GM18517 (cell line): ENCODE data around the gene IPO11.
"Not testable (repeated sequence)": the region's sequence is repeated elsewhere in the genome, so short reads cannot be mapped to it uniquely, and the experiment has no call there.

ENCODE experiments used
- ATAC-seq: cut with Tn5 transposase; IDR thresholded peaks from one replicate; pipeline ENCODE4 v1.9.1; 2021; ENCODE audit warnings: mild to moderate bottlenecking, moderate library complexity; ENCODE audit not compliant: unreplicated experiment

IPO11 gene

DNA sequence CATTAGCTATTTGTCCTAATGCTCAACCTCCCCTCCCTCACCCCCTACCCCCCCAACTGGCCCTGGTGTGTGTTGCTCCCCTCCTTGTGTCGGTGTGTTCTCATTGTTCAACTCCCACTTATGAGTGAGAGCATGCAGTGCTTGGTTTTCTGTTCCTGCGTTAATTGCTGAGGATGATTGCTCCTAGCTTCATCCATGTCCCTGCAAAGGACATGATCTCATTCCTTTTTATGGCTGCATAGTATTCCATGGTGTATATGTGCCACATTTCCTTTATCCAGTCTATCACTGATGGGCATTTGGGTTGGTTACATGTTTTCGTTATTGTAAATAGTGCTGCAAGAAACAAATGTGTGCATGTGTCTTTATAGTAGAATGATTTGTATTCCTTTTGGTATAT is 153.2 kb downstream of the IPO11 start:
- not testable (repeated sequence) for ATAC-seq

GRCh38 chr5:62568143-62568542 is 155.6 kb downstream of the IPO11 start:
- no peak for ATAC-seq

DNA sequence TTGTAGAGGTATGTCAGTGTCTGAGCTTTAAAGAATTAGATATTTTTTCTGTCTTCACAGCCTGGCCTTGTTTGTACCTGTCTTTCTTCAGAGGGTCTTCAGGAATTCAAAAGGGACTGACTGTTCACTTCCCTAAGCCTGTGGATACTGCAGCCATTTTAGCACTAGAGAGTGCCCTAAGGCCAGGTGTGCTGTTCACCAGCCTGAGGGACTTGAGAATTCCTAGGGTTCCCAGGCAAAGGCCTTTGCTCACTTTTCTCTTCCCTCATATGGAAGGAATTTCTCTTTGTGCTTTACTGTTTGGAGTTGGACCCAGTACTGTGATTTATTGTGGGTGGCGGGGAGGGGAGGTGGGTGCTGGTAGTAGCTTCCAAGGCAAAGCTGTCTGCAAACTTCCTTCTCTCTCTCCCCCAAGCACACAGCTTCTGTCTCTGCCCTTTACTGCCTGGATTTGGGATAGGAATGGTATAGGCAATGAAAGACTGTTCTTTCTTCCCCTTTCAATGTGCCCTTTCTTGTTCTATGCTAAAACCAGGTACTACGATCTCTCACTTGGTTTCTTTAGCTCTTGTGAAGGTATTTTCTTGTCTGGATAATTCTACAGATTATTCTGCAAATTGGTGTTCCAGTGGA is 156.4 kb downstream of the IPO11 start:
- no peak for ATAC-seq

DNA sequence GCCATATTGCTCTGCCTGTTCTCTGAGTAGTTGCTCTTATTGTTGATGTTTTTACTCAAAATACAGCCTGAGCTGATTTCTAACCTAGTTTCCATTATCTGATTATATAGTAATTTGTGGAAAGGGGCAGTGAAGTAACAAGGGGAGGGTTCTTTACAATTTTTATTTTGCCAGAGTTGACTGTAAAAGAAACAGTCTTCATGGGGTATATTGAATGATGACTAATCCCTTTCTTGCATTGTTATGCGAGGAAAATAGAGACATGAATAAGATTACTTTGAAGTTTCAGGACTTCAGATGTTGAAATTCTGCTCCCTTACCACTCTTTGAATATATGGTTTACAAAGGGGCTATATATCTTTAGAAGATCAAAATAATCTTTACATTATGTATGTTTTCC is 156.9 kb downstream of the IPO11 start:
- ATAC-seq, result no peak

GRCh38 chr5:62572918-62573514 is 160.5 kb downstream of the IPO11 start:
- no peak for ATAC-seq

GRCh38 chr5:62574599-62574998 is 162.0 kb downstream of the IPO11 start:
- ATAC-seq, result peak; percentile 54

DNA sequence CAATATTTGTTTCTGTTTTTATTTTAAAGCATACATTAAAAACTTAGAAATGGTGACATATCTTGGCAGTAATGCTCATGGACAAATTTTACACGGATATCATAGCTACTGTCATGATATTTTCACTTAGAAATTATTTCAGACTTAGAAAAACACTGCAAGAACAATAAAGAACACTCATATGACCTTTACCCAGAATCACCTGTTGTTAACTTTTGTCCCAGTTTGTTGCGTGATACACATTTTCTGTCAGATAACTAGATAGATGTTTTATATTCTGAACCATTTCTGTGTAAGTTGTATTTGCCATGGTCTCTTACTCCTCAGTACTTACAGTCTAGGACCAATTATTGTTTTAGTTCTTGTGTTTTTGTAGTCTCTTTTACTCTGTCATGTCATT is 162.5 kb downstream of the IPO11 start:
- no peak for ATAC-seq

GRCh38 chr5:62575489-62575888 is 162.9 kb downstream of the IPO11 start:
- no peak for ATAC-seq

GRCh38 chr5:62576570-62577170 is 164.1 kb downstream of the IPO11 start:
- ATAC-seq, result no peak

DNA sequence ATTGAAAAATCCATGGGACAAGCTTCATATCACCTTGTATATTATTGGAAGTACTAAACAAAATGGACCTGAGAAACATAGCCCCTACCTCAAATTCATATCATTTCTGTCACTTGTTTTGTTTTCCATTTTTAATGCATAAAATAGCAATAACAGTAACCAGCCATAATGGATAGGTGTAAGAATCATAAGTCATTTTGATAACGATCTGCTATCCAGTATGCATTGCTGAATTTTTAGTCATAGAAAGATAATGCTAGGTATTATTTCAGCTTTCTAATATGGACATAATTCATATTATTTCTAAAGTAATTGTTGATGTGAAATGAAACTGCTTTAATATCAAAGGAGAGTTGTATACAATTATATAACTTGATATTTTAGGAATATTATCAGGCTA is 164.9 kb downstream of the IPO11 start:
- no peak for ATAC-seq

DNA sequence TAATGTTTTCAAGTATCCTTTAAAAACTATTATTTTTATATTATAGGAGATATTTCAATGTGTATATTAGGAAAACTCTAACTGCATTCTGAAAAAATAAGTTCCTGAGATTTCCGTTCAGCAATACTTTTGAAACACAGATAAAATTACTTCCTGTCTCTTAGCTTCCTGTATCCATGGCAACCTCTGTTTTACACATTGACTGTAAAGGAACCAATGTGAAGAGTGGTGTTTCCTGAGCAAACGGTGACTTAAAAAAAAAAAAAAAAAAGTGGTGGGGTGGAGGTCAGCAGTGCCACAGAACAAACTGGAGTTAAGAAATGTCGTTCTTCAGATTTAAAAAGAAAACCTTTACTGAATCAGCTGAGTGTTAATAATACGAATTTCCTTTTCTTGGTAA is 166.0 kb downstream of the IPO11 start, which contains the start of gene LRRC70:
Gene LRRC70, plus strand, starts transcription at position 280 of the 400 bp plus-strand sequence. CDS start 620 bp downstream, outside the sequence.
- peak; percentile 80 for ATAC-seq

DNA sequence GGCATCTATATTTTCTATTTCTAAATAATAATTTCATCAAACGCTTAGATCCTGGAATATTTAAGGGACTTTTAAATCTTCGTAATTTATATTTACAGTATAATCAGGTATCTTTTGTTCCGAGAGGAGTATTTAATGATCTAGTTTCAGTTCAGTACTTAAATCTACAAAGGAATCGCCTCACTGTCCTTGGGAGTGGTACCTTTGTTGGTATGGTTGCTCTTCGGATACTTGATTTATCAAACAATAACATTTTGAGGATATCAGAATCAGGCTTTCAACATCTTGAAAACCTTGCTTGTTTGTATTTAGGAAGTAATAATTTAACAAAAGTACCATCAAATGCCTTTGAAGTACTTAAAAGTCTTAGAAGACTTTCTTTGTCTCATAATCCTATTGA is 167.2 kb downstream of the IPO11 start:
- no peak for ATAC-seq

- ATAC-seq, result no peak
Observed at GRCh38 chr5:62581836-62582597, 169.5 kb downstream of the IPO11 start.

DNA sequence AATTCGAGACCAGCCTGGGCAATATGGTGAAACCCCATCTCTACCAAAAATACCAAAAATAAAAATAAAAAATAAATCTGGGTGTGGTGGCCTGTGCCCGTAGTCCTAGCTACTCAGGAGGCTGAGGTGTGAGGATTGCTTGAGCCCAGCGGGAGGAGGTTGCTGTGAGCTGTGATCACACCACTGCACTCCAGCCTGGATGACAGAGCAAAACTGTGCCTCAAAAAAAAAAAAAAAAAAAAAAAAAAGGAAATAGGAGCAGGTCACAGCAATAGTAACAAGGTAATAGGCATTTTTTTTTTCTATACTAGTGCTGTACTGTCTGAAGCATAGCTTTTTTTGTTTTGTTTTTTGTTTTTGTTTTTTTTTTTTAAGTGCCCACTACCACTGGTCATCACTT is 171.8 kb downstream of the IPO11 start:
- no peak for ATAC-seq

- no peak for ATAC-seq
Observed at GRCh38 chr5:62585306-62585705, 172.7 kb downstream of the IPO11 start.

DNA sequence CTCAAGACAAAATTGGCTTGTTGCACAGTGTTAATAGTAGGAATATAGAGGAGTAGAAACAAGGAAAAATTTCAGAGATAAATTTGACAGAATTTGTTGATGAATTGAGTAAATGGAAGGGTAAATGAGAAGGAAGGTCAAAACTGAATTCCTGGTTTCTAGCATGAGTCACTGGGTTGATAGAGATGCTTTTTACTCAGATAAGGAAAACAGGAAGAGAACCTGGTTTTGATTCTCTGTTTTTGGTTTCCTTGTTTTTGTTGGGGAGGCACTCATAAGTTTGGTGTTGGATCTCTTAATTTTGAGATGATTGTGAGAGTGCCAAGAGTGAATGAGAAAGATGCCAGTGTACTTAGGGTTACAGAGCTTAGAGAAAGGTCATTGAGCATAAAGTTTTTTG is 173.2 kb downstream of the IPO11 start:
- no peak for ATAC-seq

DNA sequence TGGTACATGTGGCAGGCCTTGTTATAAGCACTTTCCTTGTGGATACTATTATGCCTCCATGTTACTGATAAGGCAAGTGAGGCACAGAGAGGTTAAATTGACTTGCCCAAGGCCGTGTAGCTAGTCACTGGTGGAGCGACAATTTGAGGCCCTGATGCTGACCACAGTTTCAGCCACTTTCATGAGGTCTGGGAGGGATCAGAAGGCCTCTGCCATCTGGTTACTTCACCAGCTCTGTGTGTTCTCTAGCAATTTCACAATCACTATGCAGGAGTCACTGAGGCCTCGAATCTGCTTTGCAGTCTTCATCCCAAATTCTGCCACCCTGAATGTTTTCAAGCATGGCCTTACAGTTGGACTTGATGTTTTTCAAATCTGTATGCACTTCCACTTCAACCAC is 175.2 kb downstream of the IPO11 start:
- no peak for ATAC-seq

- ATAC-seq, result no peak
Observed at GRCh38 chr5:62588668-62589067, 176.1 kb downstream of the IPO11 start.

DNA sequence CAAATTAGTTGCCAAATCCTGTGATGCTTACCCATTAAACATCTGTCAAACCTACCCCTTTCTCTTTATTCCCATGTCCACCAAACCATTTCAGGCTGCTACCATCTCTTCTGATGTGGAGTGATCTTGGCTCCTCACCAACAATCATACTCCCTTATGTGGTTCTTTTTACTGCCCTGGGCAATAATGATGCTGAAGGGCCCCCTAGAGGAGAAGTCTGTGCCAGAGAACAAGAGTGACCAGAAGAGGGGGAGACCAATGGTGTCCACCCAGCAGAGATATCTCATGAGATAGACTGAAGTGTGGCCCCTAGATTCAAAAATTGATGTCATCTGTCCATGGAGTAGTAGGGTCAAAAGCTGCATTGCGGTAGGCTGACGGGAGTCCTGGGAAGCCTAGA is 176.9 kb downstream of the IPO11 start:
- ATAC-seq, result no peak

DNA sequence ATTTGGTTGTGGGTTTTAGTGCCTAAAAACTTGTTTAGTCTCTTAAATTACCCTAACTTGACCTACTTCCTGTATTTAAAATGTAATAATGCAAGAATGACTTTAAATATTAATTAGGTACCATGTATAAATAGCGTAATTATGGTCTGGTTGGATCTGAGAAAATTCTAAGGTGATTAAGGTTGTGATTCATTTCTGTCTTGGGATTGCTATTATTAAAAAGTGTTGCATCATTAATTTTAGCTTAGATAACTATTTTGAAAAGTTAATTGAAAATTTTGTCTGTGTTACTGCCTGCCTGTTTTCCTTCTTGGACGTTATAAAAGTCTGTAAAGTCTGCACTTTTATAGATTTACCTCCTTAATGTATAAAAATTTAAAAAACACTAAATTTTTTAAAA is 177.8 kb downstream of the IPO11 start:
- no peak for ATAC-seq

DNA sequence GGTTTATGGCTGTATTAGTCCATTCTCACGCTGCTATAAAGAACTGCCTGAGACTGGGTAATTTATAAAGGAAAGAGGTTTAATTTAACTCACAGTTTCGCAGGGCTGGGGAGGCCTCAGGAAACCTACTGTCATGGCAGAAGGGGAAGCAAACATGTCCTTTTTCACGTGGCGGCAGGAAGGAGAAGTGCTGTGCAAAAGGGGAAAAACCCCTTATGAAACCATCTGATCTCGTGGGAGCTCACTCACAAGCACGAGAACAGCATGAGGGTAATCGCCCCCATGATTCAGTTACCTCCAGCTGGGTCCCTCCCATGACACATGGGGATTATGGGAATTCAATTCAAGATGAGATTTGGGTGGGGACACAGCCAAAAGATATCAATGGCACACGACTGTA is 180.0 kb downstream of the IPO11 start:
- ATAC-seq, result no peak

DNA sequence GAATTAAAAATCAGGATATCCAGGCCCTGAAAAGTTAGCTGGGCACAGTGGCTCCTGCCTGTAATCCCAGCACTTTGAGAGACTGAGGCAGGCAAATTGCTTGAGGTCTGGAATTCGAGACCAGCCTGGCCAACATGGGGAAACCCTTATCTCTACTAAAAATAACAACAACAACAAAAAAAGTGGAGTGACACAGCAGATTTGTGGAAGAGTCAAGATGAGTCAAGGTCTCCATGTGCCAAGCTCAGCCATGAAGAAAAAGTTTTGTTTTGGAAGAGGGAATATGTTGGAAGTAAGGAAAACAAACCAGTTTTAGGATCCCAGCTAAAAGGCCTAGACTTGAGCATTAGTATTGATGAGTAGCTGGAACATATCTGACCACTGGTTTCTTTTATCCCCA is 180.8 kb downstream of the IPO11 start:
- ATAC-seq, result no peak
